Mucosa of rectum (tissue), 2 donors: ENCODE data around the gene CREBBP.

Experiments
- H3K27ac ChIP-seq, 2 donors: one replicate each; pipeline ENCODE4 v1.7.0; 2013; ENCODE audit warnings: inconsistent platforms in 2 of 2, low read depth in 2 of 2, low read length in 2 of 2
- H3K27me3 ChIP-seq, 2 donors: one replicate each; pipeline ENCODE4 v1.7.0; 2013; ENCODE audit warnings: low read length in 2 of 2; ENCODE audit not compliant: control insufficient read depth in 2 of 2, insufficient read depth in 2 of 2
- H3K36me3 ChIP-seq, 2 donors: one replicate each; pipeline ENCODE4 v1.7.0; 2013; ENCODE audit warnings: low read length in 2 of 2; ENCODE audit not compliant: control insufficient read depth in 2 of 2, insufficient read depth in 2 of 2
- H3K4me1 ChIP-seq, 2 donors: one replicate each; pipeline ENCODE4 v1.7.0; 2013; ENCODE audit warnings: low read length in 2 of 2, mild to moderate bottlenecking in 1 of 2; ENCODE audit not compliant: control insufficient read depth in 2 of 2, insufficient read depth in 2 of 2
- H3K4me3 ChIP-seq, 2 donors: one replicate each; pipeline ENCODE4 v1.7.0; 2013; ENCODE audit warnings: low read length in 2 of 2
- H3K9ac ChIP-seq, 2 donors: one replicate each; pipeline ENCODE4 v1.7.0; 2013; ENCODE audit warnings: low read length in 2 of 2, low read depth in 1 of 2, mild to moderate bottlenecking in 1 of 2
- H3K9me3 ChIP-seq, 2 donors: one replicate each; pipeline ENCODE4 v1.7.0; 2013; ENCODE audit warnings: low read length in 2 of 2; ENCODE audit not compliant: control insufficient read depth in 2 of 2
- donor health status: healthy.
- donor health status: Normal muscosa, but diverticular disease.

CREBBP gene

GRCh38 chr16:3740186-3740585, 140.3 kb downstream of the CREBBP start:
- Histone ChIP-seq H3K4me3 (no peak overlapping the region), H3K9ac (no peak overlapping the region), H3K27ac (no peak overlapping the region), H3K36me3 (peaks cover 78 to 83% of the 10 kb centered on the region in 2 donors), H3K9me3 (no peaks in the 10 kb centered on the region), H3K4me1 (peaks cover 5 to 6% of the 10 kb centered on the region in 2 donors), H3K27me3 (no peaks in the 10 kb centered on the region)

- no peak overlapping the region for H3K4me3 ChIP-seq
- H3K27me3 ChIP-seq, result no peaks in the 10 kb centered on the region
- H3K4me1 ChIP-seq, result peaks cover 5 to 6% of the 10 kb centered on the region in 2 donors
- H3K9me3 ChIP-seq, result no peaks in the 10 kb centered on the region
- H3K36me3 ChIP-seq, result peaks cover 78 to 83% of the 10 kb centered on the region in 2 donors
- no peak overlapping the region for H3K9ac ChIP-seq
- no peak overlapping the region for H3K27ac ChIP-seq
These were observed 140.9 kb downstream of the CREBBP start for GRCh38 chr16:3739636-3740035.

- no peak overlapping the region for H3K9ac ChIP-seq
- peaks cover 5 to 6% of the 10 kb centered on the region in 2 donors for H3K4me1 ChIP-seq
- no peaks in the 10 kb centered on the region for H3K9me3 ChIP-seq
- no peaks in the 10 kb centered on the region for H3K27me3 ChIP-seq
- H3K4me3 ChIP-seq, result no peak overlapping the region
- no peak overlapping the region for H3K27ac ChIP-seq
- H3K36me3 ChIP-seq, result peaks cover 79 to 83% of the 10 kb centered on the region in 2 donors
These were observed 142.0 kb downstream of the CREBBP start for GRCh38 chr16:3738541-3738940.

- H3K36me3 ChIP-seq, result peaks cover 75 to 78% of the 10 kb centered on the region in 2 donors
- no peak overlapping the region for H3K9ac ChIP-seq
- no peaks in the 10 kb centered on the region for H3K27me3 ChIP-seq
- H3K4me1 ChIP-seq, result peaks cover 3% of the 10 kb centered on the region in 2 donors
- no peak overlapping the region for H3K27ac ChIP-seq
- H3K9me3 ChIP-seq, result no peaks in the 10 kb centered on the region
- no peak overlapping the region for H3K4me3 ChIP-seq
These were observed 142.4 kb downstream of the CREBBP start for GRCh38 chr16:3738128-3738527.

GRCh38 chr16:3737181-3737580, 143.3 kb downstream of the CREBBP start:
- H3K9ac ChIP-seq, result no peak overlapping the region
- no peaks in the 10 kb centered on the region for H3K4me1 ChIP-seq
- no peaks in the 10 kb centered on the region for H3K27me3 ChIP-seq
- no peak overlapping the region for H3K27ac ChIP-seq
- no peak overlapping the region for H3K4me3 ChIP-seq
- peaks cover 71 to 73% of the 10 kb centered on the region in 2 donors for H3K36me3 ChIP-seq
- H3K9me3 ChIP-seq, result no peaks in the 10 kb centered on the region

- Histone ChIP-seq H3K4me3 (no peak overlapping the region), H3K27ac (no peak overlapping the region), H3K9ac (no peak overlapping the region), H3K9me3 (no peaks in the 10 kb centered on the region), H3K27me3 (no peaks in the 10 kb centered on the region), H3K36me3 (peaks cover 78 to 81% of the 10 kb centered on the region in 2 donors), H3K4me1 (no peaks in the 10 kb centered on the region)
These were observed 144.4 kb downstream of the CREBBP start for GRCh38 chr16:3736116-3736515.

- H3K9me3 ChIP-seq, result no peaks in the 10 kb centered on the region
- no peak overlapping the region for H3K4me3 ChIP-seq
- H3K4me1 ChIP-seq, result no peaks in the 10 kb centered on the region
- H3K36me3 ChIP-seq, result peaks cover 77 to 81% of the 10 kb centered on the region in 2 donors
- no peak overlapping the region for H3K9ac ChIP-seq
- H3K27me3 ChIP-seq, result no peaks in the 10 kb centered on the region
- H3K27ac ChIP-seq, result no peak overlapping the region
These were observed 145.0 kb downstream of the CREBBP start for GRCh38 chr16:3735541-3735940.

- Histone ChIP-seq H3K27me3 (no peaks in the 10 kb centered on the region), H3K4me1 (no peaks in the 10 kb centered on the region), H3K27ac (no peak overlapping the region), H3K9me3 (no peaks in the 10 kb centered on the region), H3K9ac (no peak overlapping the region), H3K36me3 (peaks cover 80 to 81% of the 10 kb centered on the region in 2 donors), H3K4me3 (no peak overlapping the region)
These were observed 145.7 kb downstream of the CREBBP start for GRCh38 chr16:3734758-3735221.

GRCh38 chr16:3734084-3734757, 146.3 kb downstream of the CREBBP start:
- Histone ChIP-seq H3K9me3 (no peaks in the 10 kb centered on the region), H3K9ac (no peak overlapping the region), H3K27ac (no peak overlapping the region), H3K27me3 (no peaks in the 10 kb centered on the region), H3K4me1 (no peaks in the 10 kb centered on the region), H3K36me3 (peaks cover 80 to 81% of the 10 kb centered on the region in 2 donors), H3K4me3 (no peak overlapping the region)

GRCh38 chr16:3732171-3732570, 148.3 kb downstream of the CREBBP start:
- Histone ChIP-seq H3K9me3 (no peaks in the 10 kb centered on the region), H3K36me3 (peaks cover 81 to 83% of the 10 kb centered on the region in 2 donors), H3K9ac (no peak overlapping the region), H3K27me3 (no peaks in the 10 kb centered on the region), H3K4me3 (no peak overlapping the region), H3K27ac (no peak overlapping the region), H3K4me1 (no peaks in the 10 kb centered on the region)
